GM19467 (cell line): ENCODE results near the gene KIAA1328.

ENCODE experiments used
- ATAC-seq: cut with Tn5 transposase; IDR thresholded peaks from one replicate; pipeline ENCODE4 v1.9.1; 2021; ENCODE audit warnings: mild to moderate bottlenecking, moderate library complexity; ENCODE audit not compliant: unreplicated experiment

The KIAA1328 gene

DNA sequence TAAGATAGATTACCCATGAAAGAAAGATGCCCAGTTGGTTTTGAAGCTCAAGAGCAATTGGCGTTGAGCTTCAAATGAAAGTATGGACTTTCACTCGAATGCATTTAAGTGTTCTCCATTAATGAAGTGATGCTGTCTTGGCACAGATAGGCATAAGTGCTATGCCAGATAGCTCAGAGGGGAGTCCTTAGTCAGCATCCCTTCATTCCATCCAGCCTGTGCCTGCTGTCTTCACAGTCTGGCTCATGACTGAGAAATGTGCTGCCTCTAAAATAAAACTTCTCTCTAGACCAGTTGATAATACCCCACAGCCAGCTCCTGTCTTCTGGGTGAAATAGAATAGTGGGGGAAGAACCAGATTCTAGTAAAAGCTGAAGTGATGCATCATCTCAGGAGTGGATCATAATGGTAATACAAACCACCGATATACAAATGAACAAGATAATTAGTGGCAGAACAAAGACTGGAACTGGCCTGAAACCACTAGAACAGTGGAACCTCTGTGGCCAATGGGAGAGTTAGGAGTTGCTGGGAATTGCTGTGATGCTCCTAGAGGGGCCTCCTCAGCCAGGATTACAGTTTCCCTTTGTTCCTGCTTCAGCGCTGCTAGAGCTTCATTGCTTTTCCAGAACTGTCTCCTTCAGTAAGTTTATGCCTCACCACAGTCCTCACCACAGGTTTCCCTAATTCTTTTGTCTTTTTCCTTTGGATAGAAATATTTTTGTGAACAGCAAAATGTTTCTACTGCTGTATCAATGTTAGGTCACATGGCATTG, 359.3 kb downstream of the KIAA1328 start:
- ATAC-seq: no peak

DNA sequence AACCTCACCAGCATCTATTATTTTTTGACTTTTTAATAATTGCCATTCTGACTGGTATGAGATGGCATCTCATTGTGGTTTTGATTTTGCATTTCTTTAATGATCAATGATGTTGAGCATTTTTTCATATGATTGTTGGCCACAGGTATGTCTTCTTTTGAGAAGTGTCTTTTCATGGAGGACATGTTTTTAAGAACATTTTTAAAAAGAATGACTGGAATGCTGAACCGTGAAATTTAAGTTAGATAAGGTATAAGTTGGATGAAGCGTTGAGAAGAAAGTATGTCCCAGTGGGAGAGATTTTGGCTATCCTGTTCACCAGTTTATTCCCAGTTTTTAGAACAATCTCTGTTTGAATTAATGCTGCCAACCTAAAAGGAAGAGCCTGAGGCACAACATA, 370.8 kb downstream of the KIAA1328 start:
- no peak for ATAC-seq

- no peak for ATAC-seq
These were observed 378.4 kb downstream of the KIAA1328 start for GRCh38 chr18:37207343-37207742.

- ATAC-seq: no peak
These were observed 381.9 kb downstream of the KIAA1328 start for GRCh38 chr18:37210781-37211180.

- no peak for ATAC-seq
These were observed 389.2 kb downstream of the KIAA1328 start for GRCh38 chr18:37218022-37218590.

DNA sequence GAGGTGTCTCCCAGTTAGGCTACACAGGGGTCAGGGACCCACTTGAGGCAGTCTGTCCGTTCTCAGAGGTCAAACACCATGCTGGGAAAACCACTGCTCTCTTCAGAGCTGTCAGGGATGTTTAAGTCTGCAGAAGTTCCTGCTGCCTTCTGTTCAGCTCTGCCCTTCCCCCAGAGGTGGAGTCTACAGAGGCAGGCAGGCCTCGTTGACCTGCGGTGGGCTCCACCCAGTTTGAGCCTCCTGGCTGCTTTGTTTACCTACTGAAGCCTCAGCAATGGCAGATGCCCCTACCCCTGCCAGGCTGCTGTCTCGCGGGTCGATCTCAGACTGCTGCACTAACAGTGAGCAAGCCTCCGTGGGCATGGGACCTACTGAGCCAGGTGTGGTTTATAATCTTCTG, 390.3 kb downstream of the KIAA1328 start:
- ATAC-seq: no peak

GRCh38 chr18:37222354-37222998, 393.5 kb downstream of the KIAA1328 start:
- ATAC-seq: no peak

DNA sequence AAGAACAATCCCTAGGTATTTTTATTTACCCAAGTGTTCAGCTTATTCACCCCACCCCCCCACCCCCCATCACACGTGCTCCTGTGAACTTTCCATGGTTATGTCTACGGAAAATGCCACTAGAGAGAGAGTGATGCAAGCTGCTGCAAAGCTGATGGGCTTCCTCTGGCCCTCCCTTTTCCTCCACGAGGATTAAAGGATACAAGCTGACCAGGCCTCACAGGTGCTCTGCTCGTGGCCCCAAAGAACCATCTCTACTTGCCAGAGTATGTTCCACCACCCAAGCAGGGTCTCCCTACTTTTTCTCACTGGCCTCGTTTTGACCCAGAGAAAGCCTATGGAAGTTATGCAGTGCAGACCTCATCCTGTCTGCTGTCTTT, 394.1 kb downstream of the KIAA1328 start:
- no peak for ATAC-seq

DNA sequence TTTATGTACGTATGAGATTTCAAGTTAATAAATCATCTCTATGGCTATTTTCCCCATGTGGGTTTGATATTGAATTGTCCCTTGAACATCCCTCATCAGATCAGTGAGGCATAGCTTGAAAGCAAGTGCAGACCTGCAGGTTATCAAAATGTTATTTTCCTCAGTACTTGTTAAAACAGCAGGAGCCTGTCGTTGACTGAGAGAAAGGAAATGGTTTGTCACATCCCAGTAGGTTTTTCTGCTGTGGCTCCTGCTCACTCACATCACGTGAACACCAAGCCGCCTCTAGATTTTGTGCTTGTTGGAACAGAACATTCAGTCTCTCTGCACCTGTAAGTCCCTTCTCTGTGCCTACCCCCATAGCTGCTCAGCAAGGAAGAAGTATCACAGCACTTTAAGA, 396.4 kb downstream of the KIAA1328 start:
- ATAC-seq: no peak

- ATAC-seq: no peak
These were observed 401.8 kb downstream of the KIAA1328 start for GRCh38 chr18:37230768-37231167.

DNA sequence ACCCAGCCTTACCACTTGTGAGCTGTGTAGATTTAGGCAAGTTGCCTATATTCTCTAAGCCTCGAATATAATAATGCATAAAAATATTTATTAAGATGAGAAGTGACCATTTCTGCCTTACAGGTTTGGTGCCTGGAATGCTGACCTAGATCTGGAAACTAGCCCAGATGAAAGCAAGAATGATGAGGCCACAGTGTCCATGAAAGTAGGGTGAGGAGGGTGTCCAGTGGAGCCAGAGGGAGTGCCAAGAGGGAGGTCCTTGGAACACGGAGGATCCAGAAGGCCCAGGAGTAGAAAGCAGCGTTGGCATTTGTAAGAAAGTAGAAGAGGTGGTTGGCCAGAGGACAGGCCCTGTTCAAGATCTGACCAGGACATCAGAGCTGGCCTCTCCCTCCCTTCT, 402.3 kb downstream of the KIAA1328 start:
- no peak for ATAC-seq

GRCh38 chr18:37235583-37235982, 406.7 kb downstream of the KIAA1328 start:
- ATAC-seq: no peak

DNA sequence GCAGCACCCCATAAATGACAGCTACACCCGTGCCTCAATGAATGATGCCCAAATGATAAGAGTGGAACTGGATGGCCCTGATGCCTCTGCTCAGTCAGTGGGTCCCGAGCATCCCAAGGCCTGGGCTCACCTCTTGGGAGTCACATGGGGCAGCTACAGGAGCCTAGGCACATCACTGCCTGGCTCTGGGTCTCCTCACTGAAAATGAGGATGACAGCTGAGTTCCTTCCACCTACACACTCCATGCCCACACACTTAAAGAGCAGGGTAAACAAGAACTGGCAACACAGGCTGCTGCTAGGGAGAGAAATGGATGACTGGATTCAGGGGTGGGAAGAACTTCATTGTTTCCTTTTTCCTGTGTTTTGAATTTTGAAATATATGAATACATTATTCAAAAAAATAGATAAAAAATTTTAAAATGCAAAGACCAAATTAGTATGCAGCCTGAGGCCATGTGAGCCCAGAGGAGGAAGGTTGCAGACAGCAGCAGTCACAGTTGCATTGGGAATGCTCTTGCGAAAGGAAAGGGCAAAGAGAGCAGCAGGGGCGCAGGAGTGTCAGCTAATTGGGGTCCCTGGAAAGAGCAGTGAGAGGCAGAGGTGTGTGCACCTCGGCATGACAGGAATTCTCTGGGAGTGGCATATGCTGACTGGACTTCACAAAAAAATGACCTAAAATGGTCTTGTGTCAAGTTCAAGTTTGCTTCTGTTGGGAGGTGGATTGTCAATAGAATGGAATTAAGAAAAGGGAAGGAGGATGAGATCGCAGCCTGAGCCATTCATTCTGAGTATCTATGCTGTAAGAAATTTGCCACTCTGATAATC, 409.6 kb downstream of the KIAA1328 start:
- ATAC-seq: no peak

- no peak for ATAC-seq
These were observed 413.2 kb downstream of the KIAA1328 start for GRCh38 chr18:37242091-37242490.

- no peak for ATAC-seq
These were observed 414.1 kb downstream of the KIAA1328 start for GRCh38 chr18:37242826-37243560.

DNA sequence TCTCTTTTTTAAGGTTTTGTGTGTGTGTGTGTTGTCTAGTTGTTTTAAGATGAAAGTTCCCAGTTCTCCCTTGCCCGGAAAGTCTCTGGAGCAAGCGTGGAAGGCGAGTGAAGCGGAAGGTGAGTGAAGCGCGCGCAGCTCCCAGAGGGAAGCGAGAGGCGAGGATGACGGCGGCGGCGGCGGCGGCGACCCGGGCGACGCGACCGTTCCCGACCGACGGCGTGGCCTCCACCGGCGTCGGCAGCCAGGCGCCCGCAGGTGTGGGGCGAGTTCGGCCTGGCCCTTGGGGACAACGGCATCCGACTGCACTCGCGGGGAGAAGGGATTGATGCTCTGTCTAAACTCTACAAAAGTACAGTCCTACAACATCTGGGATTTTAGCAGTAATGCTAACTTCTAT, 414.8 kb downstream of the KIAA1328 start:
- ATAC-seq: no peak

DNA sequence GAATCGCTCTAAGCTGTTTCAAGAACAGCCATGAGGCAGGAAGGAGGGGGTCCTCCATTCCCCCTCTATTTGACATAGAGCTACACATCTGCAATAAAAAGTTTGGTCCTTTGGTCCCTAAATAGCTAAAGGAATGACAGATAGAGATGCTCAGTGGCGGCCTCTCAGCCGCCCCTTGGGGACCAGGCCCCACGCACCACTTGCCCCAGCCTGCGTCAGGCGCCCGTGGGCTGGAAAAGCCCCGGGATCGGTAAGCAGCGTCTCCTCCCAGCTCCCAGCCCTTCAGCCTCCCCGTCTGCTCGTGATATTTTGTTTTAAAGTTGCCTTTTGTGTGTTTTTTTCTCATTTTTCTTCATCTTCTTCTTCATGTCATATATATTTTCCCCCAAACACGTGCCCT, 415.7 kb downstream of the KIAA1328 start:
- no peak for ATAC-seq

DNA sequence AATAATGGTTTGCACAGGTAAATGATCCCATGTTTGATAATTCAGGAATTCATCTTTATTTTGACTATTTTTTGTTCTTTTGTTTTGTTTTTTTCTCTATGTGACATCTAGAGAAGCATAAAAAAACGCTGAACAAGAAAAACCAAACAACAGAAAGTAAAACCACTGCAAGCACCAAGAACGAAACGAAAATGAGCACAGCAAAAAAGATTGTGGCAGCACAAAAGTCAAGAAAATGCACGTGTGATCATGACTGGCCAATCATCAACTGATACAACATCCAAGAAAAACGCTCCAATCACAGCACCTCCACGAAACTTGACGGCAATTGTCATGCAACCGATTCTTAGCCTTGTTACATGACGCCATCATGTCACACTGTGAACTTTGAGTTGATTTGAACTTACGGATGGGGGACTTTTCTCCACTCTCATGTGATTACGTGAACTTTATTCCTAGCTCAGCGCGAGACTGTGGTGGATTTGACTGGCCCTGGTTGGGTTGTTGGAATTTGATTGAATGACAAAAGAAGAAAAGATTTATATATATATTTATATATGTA, 417.9 kb downstream of the KIAA1328 start:
- no peak for ATAC-seq

GRCh38 chr18:37247497-37248161, 418.7 kb downstream of the KIAA1328 start:
- ATAC-seq: no peak

DNA sequence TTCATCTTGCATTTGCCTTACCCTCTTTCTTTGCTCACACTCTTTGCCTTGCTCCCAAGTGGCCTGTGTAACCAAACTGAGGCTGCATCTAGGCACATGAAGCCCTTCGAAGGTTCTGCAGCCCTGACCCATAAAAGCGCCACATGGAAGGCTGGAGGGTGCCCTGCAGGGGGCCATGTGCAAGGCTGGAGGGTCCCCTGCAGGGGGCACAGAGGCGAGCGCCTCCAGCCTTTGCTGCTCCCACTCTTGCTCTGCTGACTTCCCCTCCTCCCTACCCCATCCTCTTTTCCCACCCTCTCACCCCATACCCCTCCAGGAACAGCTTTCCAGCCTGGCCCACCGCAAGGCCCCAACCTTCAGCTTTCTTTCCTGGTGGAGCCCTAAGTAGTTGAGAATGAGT, 419.4 kb downstream of the KIAA1328 start:
- ATAC-seq: no peak
